ENCODE results near the gene PI4K2B. TPM values are rescaled to one million over a fixed set of nuclear protein-coding genes. Genes with fewer than 3 reads are reported as not detected.

The PI4K2B gene
- total RNA-seq = 10 to 100 TPM; 17.9 to 25.6 (median 18.8) TPM

GRCh38 chr4:25233737-25234389, at the start of gene PI4K2B:
TSS of gene PI4K2B (plus strand) at chr4:25234033. CDS start at chr4:25234164, 131 bp downstream.
- peak within 1 kb of the TSS; percentile 87 for H3K4me3 ChIP-seq (ENCODE audit: low read depth, poor library complexity, severe bottlenecking)
- TF ChIP-seq POLR2A (IDR thresholded peaks at IDR 0.05) (no peak), CTCF (IDR thresholded peaks at IDR 0.05) (no peak)
- DNase-seq (ENCODE audit: low spot score in 2 of 2) = peak; percentile 75 to 97
- intact Hi-C loops (cut with DNase I; ENCODE audit: low total_unique reads) = loop anchor here (10.0 kb wide), 1 partner anchor 71 kb away; no protein-coding TSS in a partner anchor
- 1 to 3% methylated on average over 21 to 30 of the region's 72 CpGs for WGBS, 2 donors

- no peak overlapping the region for H3K4me3 ChIP-seq (ENCODE audit: low read depth, poor library complexity, severe bottlenecking)
- no peak for DNase-seq (ENCODE audit: low spot score in 2 of 2)
- WGBS, 2 donors = 74 to 79% methylated on average over 4 of the region's 4 CpGs
- intact Hi-C loops (cut with DNase I; ENCODE audit: low total_unique reads) = no loop called here
- TF ChIP-seq CTCF (IDR thresholded peaks at IDR 0.05) (no peak), POLR2A (IDR thresholded peaks at IDR 0.05) (no peak)
These were observed 49.8 kb upstream of the PI4K2B start for GRCh38 chr4:25184056-25184455.

GRCh38 chr4:25190407-25190806, 43.4 kb upstream of the PI4K2B start:
- DNase-seq (ENCODE audit: low spot score in 2 of 2) = no peak
- intact Hi-C loops (cut with DNase I; ENCODE audit: low total_unique reads) = no loop called here
- 67 to 82% methylated on average over 2 of the region's 2 CpGs for WGBS, 2 donors
- no peak for TF ChIP-seq POLR2A (IDR thresholded peaks at IDR 0.05)
- TF ChIP-seq CTCF (IDR thresholded peaks at IDR 0.05) = no peak
- H3K4me3 ChIP-seq (ENCODE audit: low read depth, poor library complexity, severe bottlenecking) = no peak overlapping the region

- DNase-seq (ENCODE audit: low spot score in 2 of 2) = no peak
- whole genome bisulfite sequencing, 2 donors = 95 to 96% methylated on average over 2 of the region's 2 CpGs
- intact Hi-C loops (cut with DNase I; ENCODE audit: low total_unique reads) = no loop called here
- no peak for TF ChIP-seq CTCF (IDR thresholded peaks at IDR 0.05)
- no peak for TF ChIP-seq POLR2A (IDR thresholded peaks at IDR 0.05)
- H3K4me3 ChIP-seq (ENCODE audit: low read depth, poor library complexity, severe bottlenecking) = no peak overlapping the region
These were observed 35.1 kb upstream of the PI4K2B start for GRCh38 chr4:25198713-25199112.

- H3K4me3 ChIP-seq (ENCODE audit: low read depth, poor library complexity, severe bottlenecking) = no peak overlapping the region
- 96 to 97% methylated on average over 1 of the region's 1 CpG for WGBS, 2 donors
- DNase-seq (ENCODE audit: low spot score in 2 of 2) = no peak
- intact Hi-C loops (cut with DNase I; ENCODE audit: low total_unique reads) = no loop called here
- TF ChIP-seq CTCF (IDR thresholded peaks at IDR 0.05) (no peak), POLR2A (IDR thresholded peaks at IDR 0.05) (no peak)
These were observed 25.8 kb upstream of the PI4K2B start for GRCh38 chr4:25207997-25208396.

- WGBS, 2 donors = 62 to 69% methylated on average over 1 of the region's 1 CpG
- no peak overlapping the region for H3K4me3 ChIP-seq (ENCODE audit: low read depth, poor library complexity, severe bottlenecking)
- no peak for DNase-seq (ENCODE audit: low spot score in 2 of 2)
- intact Hi-C loops (cut with DNase I; ENCODE audit: low total_unique reads) = no loop called here
- TF ChIP-seq POLR2A (IDR thresholded peaks at IDR 0.05) = no peak
- no peak for TF ChIP-seq CTCF (IDR thresholded peaks at IDR 0.05)
These were observed 24.1 kb upstream of the PI4K2B start for GRCh38 chr4:25209702-25210101.
